Renal cortical epithelial cell (primary cell): ENCODE measurements around the gene ANO10. TPM values are rescaled to one million over a fixed set of nuclear protein-coding genes. Genes with fewer than 3 reads are reported as not detected.
A peak's percentile ranks its signal among the peaks of the same experiment; 100 is the strongest.
"Not testable (repeated sequence)": the region's sequence is repeated elsewhere in the genome, so short reads cannot be mapped to it uniquely, and the experiment has no call there.

Experiments
- DNase-seq: peaks from one replicate; pipeline ENCODE4 v3.0.0-alpha.2; 2011; ENCODE audit warnings: low read depth
- total RNA-seq: library from RNA; depleted of rRNA; stranded (reverse); fragments of >200 nt; gene quantifications from 2 replicates; pipeline ENCODE4 v1.2.3, GENCODE V29; 2014

ANO10 gene
- total RNA-seq, 1 donor from 2014 or later: 78.2 TPM

DNA sequence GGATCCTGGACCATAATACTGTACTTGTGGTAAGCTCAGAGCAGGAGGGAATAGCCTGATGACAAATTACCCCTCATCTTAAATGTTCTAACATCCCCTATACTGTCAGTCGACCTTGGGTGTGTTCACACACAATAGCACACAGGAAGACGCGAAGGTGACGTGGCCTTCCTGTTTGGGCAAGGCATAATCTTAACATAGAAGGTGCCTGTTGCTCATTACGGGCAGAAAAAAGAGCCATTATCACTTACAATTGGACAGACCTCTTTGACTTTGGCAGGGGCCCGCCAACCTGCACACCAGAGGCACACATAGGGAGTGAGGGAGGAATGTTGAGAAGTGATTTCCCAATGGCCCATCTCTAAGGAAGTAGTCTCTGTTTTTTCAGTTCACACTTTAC, 144.2 kb downstream of the ANO10 start:
- DNase-seq: no peak

GRCh38 chr3:43473737-43474136, 148.1 kb downstream of the ANO10 start:
- DNase-seq: no peak

GRCh38 chr3:43473244-43473643, 148.6 kb downstream of the ANO10 start:
- no peak for DNase-seq

GRCh38 chr3:43468133-43468532, 153.7 kb downstream of the ANO10 start:
- no peak for DNase-seq

DNA sequence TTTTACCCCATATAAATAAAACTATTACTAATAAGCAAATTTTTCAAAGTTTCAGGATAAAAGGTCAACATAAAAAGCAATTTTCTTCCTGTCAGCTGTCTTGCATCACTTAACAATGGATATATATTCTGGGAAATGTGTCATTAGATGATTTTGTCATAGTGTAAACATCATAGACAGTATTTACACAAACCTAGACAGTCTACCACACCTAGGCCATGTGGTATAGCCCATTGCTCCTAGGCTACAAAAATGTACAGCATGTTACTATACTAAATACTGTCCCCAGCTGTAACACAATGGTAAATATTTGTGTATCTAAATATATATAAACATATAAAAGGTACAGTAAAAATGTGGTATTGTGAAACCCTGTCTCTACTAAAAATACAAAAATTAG, 156.7 kb downstream of the ANO10 start:
- DNase-seq: peak; percentile 35

DNA sequence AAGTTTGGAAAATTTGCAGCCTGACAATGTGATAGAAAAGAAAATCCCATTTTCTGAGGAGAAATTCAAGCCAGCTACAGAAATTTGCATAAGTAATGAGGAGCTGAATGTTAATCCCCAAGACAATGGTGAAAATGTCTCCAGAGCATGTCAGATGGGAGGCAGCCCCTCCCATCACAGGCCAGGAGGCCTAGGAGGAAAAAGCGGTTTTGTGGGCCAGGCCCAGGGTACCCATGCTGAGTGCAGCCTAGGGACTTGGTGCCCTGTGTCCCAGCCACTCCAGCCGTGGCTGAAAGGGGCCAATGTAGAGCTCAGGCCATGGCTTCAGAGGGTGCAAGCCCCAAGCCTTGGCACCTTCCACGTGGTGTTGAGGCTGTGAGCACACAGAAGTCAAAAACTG, 159.2 kb downstream of the ANO10 start:
- not testable (repeated sequence) for DNase-seq

GRCh38 chr3:43461345-43461744, 160.5 kb downstream of the ANO10 start:
- DNase-seq: peak; percentile 27

- DNase-seq: not testable (repeated sequence)
Measured at GRCh38 chr3:43457038-43457437, 164.8 kb downstream of the ANO10 start.

- DNase-seq: peak; percentile 90
Measured at GRCh38 chr3:43455233-43455632, 166.6 kb downstream of the ANO10 start.

GRCh38 chr3:43453981-43454380, 167.8 kb downstream of the ANO10 start:
- no peak for DNase-seq

DNA sequence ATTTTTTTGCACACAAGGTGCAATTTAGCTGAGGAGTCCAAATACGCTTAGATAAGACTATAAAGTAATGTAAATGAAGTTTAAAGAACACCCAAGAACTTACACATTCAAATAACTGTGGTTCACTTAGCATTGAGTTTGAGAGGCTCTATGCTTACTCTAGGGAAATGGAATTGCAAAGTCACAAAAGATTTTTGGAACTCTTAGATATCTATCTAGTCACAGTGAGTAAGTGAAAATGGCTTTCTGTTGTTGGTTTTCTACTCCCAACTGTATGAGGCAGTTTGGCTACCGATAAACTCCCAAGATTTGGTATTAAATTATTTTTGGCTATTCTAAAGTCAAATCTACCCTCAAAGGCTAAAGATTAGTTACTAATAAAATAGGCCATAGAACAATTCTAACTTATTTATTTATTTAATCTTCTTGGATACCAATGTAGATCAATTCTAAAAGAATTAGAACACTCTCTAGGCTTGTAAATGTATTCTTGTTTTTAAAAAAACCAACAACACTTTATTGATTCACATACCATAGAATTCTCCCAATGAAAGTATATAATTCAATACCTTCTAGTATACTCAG, 170.0 kb downstream of the ANO10 start:
- no peak for DNase-seq

DNA sequence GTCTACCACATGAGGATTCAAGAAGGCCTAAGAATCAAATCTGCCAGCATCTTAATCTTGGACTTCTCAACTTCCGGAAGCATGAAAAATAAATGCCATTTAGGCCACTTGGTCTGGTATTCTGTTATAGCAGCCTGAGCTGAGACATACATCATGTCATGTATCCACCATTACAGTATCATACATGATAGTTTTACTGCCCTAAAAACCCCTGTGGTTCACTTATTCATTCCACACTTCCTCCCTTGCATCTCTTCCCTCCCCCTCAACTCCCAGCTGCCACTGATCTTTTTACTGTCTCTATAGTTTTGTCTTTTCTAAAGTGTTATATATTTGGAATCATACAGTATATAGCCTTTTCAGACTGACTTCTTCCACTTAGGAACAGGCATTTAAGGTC, 173.7 kb downstream of the ANO10 start:
- no peak for DNase-seq

- DNase-seq: no peak
Measured at GRCh38 chr3:43445820-43446219, 176.0 kb downstream of the ANO10 start.

DNA sequence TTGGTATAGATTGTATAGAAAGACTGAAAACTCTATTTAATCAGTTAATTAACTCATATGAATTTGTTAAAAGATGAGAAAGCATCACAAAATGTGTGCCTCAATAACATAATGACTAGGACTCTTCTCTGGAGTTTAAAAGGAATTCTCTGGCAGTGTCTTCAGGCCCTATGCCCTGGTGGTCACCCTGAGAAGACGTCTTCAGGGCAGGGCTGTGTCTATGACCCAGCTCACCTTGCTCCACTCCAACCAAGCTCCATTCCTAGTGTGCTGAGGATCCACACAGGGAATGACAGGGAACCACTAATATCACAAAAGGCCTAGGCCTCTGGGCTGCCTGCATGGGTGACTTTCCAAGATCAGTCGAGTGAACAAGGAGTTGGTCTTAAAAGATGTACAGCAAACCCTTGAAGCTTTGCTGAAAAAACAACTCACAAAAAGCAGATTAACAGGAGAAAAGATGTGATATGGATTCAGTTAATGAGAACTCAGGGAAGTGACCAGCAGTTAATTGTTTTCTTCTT, 178.9 kb downstream of the ANO10 start:
- no peak for DNase-seq

GRCh38 chr3:43436507-43437140, 185.2 kb downstream of the ANO10 start:
- no peak for DNase-seq

DNA sequence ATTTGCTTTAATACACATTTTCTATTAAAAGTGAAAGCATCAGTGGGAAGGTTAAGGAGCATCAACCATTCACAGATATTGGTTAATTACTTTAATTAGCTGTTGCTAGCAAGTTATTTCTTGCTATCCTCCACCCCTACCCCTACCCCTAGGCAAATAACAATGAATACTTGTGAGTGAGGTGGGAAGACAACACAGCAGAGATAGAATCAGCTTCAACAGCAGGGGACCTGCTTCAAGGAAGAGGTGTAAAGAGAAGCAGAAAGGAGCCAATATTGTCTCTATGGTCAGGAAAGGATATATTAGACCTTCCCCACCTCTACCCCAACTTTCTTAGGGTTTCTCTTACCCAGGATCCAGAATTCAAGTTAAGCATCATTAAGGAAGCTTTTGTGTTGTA, 186.1 kb downstream of the ANO10 start:
- DNase-seq: no peak

DNA sequence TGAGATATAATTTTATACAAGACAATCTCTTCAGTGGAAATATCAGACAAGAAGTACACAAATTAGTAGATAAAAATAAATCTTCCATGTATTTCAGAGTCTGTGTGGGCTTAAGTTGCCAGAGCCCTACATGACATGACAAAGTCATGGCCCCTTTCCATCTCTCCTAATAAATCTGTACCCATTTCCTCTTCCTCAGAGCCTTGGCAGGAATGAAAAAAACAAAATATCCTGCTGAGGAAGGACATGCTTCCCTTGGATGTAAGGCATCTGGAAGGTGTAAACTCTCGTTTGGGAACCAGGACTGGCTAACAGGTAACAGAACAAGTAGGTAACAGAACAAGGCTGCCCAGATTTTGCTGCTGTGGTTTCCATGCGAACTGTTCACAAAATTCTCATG, 187.4 kb downstream of the ANO10 start:
- no peak for DNase-seq

- no peak for DNase-seq
Measured at GRCh38 chr3:43432462-43432861, 189.3 kb downstream of the ANO10 start.

GRCh38 chr3:43426388-43426787, 195.4 kb downstream of the ANO10 start:
- DNase-seq: no peak

- no peak for DNase-seq
Measured at GRCh38 chr3:43425829-43426228, 196.0 kb downstream of the ANO10 start.

- no peak for DNase-seq
Measured at GRCh38 chr3:43423639-43424038, 198.2 kb downstream of the ANO10 start.

DNA sequence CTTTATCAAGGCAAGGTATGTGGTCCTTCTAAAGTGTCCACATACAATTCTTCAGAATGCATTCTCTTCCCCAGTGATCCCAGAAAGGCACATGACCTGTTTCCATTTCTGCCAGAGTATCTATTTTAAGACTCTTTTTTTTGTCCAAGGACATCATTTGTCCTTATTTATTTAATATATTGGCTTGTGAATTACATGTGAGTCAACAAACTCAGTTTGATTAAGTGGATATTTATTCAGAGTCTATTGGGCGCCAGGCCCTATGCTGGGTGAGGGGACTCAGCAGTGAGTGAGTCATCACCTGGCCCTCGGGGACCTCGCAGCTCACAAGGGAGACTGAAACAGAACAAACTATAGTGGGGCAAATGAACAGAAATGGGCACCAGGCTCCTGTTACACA, 198.7 kb downstream of the ANO10 start:
- DNase-seq: peak; percentile 66

- DNase-seq: peak; percentile 85
Measured at GRCh38 chr3:43418601-43419272, 203.1 kb downstream of the ANO10 start.
